BE2C (cell line): ENCODE data around the gene PDZD4.

Source experiments
- DNase-seq: peaks from one replicate; pipeline ENCODE4 v3.0.0-alpha.2; 2020
- H3K27me3 ChIP-seq: fragments of 250-450 bp; sonication (Bioruptor Pico); 2 replicates; pipeline ENCODE4 v1.5.1; 2020; ENCODE audit warnings: mild to moderate bottlenecking
- H3K36me3 ChIP-seq: fragments of 250-450 bp; sonication (Bioruptor Pico); 2 replicates; pipeline ENCODE4 v1.5.1; 2020; ENCODE audit warnings: mild to moderate bottlenecking
- H3K4me1 ChIP-seq: fragments of 250-450 bp; sonication (Bioruptor Pico); 2 replicates; pipeline ENCODE4 v1.5.1; 2020
- H3K4me3 ChIP-seq: 2 replicates; pipeline ENCODE4 v1.5.1; 2011; ENCODE audit warnings: low read depth, low read length
- H3K9me3 ChIP-seq: fragments of 250-450 bp; sonication (Bioruptor Pico); 2 replicates; pipeline ENCODE4 v1.5.1; 2020
- TF ChIP-seq, protein P1 (sequence below): IDR thresholded peaks from 2 replicates; pipeline ENCODE4 v1.5.1; 2012; ENCODE audit warnings: mild to moderate bottlenecking, low read depth, low read length

Gene PDZD4

DNA sequence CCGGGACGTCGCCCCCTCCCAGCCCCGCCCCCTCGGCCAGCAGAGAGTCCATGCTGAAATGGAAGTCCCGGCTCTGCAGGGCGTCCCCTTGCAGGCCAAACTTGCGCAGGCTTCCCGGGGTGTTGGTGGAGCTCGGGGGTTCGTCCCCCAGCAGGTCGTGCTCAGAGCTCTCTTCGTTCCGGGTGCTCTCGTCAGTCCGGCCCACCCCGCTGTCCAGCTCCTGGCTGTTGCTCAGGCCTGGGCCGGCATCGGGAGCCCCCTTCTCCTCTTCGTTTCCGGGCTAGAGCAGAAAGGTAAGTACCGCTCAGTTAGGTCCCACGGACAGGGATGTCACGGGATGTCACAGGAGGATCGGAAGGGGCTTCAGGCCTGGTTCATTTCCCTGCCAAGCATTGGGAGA is 25.7 kb downstream of the PDZD4 start:
- Histone ChIP-seq H3K9me3 (no peaks in the 10 kb centered on the region), H3K4me3 (no peak overlapping the region), H3K4me1 (no peaks in the 10 kb centered on the region), H3K27me3 (no peaks in the 10 kb centered on the region), H3K36me3 (no peaks in the 10 kb centered on the region)
- TF ChIP-seq, protein P1, sequence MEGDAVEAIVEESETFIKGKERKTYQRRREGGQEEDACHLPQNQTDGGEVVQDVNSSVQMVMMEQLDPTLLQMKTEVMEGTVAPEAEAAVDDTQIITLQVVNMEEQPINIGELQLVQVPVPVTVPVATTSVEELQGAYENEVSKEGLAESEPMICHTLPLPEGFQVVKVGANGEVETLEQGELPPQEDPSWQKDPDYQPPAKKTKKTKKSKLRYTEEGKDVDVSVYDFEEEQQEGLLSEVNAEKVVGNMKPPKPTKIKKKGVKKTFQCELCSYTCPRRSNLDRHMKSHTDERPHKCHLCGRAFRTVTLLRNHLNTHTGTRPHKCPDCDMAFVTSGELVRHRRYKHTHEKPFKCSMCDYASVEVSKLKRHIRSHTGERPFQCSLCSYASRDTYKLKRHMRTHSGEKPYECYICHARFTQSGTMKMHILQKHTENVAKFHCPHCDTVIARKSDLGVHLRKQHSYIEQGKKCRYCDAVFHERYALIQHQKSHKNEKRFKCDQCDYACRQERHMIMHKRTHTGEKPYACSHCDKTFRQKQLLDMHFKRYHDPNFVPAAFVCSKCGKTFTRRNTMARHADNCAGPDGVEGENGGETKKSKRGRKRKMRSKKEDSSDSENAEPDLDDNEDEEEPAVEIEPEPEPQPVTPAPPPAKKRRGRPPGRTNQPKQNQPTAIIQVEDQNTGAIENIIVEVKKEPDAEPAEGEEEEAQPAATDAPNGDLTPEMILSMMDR: no peak
- no peak for DNase-seq

- no peaks in the 10 kb centered on the region for H3K36me3 ChIP-seq
- H3K27me3 ChIP-seq: no peaks in the 10 kb centered on the region
- TF ChIP-seq, protein P1: no peak
- H3K4me3 ChIP-seq: no peak overlapping the region
- no peaks in the 10 kb centered on the region for H3K9me3 ChIP-seq
- H3K4me1 ChIP-seq: no peaks in the 10 kb centered on the region
- no peak for DNase-seq
Observed at GRCh38 chrX:153804100-153804595, 26.2 kb downstream of the PDZD4 start.

DNA sequence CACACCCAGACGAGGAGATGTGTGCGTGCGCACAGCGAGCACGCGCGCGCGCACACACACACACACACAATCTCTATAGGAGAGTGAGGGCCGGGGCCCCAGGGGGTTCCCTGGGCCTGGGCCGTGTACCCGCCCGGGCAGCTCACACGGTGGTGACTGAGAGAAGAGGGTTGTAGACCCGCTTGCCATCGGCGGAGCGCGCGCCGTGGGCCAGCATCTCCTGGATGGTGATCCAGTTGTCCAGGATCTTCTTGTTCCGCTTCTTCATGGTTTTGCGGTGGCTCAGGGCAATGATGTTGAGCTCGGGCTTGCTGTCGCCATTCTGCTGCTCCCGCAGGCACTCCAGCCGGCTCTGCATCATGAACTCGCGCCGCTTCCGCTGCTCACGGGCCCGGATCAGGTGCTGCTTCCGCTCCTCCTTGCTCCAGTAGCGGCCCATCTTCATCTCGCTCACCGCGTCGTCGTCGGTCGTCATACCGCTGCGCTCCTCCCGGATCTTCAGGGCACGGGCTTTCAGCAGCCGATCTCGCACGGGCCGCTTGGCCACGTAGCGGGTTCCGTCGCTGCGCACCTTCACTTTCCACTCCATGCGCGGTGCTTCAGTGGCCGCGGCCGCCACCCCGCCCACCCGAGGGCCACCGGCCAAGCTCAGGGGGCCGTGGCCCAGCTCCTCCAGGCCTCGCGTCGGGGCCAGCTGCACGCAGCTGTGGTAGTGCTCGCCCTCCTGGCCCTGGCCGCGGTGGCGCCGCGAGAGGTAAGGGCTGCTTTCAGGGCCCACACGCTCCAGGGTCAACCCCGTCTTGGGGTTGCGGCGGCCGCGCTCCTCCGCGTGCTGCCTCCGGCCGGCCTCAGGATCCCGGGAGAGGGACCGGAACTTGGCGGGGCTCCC is 26.9 kb downstream of the PDZD4 start:
- Histone ChIP-seq H3K4me1 (no peaks in the 10 kb centered on the region), H3K27me3 (no peaks in the 10 kb centered on the region), H3K36me3 (peaks cover 3% of the 10 kb centered on the region), H3K9me3 (no peaks in the 10 kb centered on the region), H3K4me3 (no peak overlapping the region)
- DNase-seq: no peak
- TF ChIP-seq, protein P1: no peak

- no peak overlapping the region for H3K4me3 ChIP-seq
- H3K36me3 ChIP-seq: peaks cover 9% of the 10 kb centered on the region
- H3K27me3 ChIP-seq: no peaks in the 10 kb centered on the region
- H3K9me3 ChIP-seq: no peaks in the 10 kb centered on the region
- TF ChIP-seq, protein P1: no peak
- no peak for DNase-seq
- no peaks in the 10 kb centered on the region for H3K4me1 ChIP-seq
Observed at GRCh38 chrX:153802513-153803045, 27.8 kb downstream of the PDZD4 start.

DNA sequence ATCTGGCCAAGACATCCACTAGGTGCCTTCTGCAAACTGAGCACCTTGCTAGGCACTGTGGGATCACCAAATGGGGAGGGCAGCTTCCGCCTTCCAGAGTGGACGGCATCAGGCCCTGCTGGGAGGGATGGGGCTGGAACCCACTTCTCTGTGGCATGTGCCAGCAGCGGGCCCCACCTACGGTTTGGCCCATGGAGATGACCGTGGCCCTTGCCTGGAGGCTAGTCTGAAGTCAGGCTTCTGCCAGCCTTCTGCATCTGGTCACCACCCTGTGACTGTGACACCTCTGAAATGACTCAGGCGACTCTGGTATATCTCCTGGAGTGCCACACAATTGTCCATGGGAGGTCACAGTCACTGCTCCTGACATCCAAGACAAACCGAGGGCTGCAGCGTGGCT is 28.7 kb downstream of the PDZD4 start:
- Histone ChIP-seq H3K4me3 (no peak overlapping the region), H3K4me1 (no peaks in the 10 kb centered on the region), H3K36me3 (peaks cover 18% of the 10 kb centered on the region), H3K9me3 (no peaks in the 10 kb centered on the region), H3K27me3 (no peaks in the 10 kb centered on the region)
- TF ChIP-seq, protein P1: no peak
- no peak for DNase-seq

GRCh38 chrX:153800746-153801145 is 29.6 kb downstream of the PDZD4 start:
- Histone ChIP-seq H3K4me1 (no peaks in the 10 kb centered on the region), H3K9me3 (no peaks in the 10 kb centered on the region), H3K4me3 (no peak overlapping the region), H3K27me3 (no peaks in the 10 kb centered on the region), H3K36me3 (peaks cover 27% of the 10 kb centered on the region)
- DNase-seq: no peak
- TF ChIP-seq, protein P1: no peak
